Stimulated activated CD4-positive, alpha-beta T cell treated with anti-CD3 and anti-CD28 coated beads, Interleukin-15, amount 100 ng/mL, for 1 hour (primary cell): ENCODE results near the gene ARSG.
"Not testable (repeated sequence)": the region's sequence is repeated elsewhere in the genome, so short reads cannot be mapped to it uniquely, and the experiment has no call there.

Experiments
- DNase-seq, 2 donors: peaks; one replicate each; pipeline ENCODE4 v3.0.0-alpha.2; 2020; ENCODE audit warnings: low read depth in 1 of 2, low spot score in 1 of 2

The ARSG gene

DNA sequence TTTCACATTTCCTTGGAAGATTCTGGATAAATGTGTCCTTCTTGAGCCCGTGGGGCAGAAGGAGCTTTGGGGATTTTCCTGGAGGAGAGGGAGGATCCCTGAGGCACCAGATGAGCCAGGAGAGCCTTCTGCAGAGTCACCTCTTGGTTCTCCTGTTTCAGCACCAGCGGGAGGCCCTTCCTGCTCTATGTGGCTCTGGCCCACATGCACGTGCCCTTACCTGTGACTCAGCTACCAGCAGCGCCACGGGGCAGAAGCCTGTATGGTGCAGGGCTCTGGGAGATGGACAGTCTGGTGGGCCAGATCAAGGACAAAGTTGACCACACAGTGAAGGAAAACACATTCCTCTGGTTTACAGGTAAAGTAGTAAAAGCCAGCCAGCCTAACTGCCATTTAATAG lies 77.1 kb downstream of the ARSG start:
- DNase-seq, result no peak

DNA sequence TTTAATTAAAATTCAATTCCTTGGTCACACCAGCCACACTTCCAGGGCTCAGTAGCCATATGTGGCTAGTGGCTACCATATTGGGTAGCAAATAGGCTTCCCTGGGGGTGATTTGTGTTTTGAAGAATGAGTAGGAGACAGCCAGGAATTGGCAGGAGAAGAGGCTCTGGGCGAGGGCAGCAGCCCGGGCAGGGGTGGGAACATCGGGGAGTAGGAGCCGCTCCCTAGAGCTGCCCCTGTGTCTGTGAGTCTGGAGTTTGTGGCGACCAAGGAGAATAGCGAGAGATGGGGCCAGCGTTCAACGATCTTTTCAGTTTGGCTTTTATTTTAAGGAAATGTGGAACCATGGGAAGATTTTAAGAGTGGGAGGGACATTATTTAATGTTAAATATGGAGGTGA lies 84.3 kb downstream of the ARSG start:
- DNase-seq, result no peak

DNA sequence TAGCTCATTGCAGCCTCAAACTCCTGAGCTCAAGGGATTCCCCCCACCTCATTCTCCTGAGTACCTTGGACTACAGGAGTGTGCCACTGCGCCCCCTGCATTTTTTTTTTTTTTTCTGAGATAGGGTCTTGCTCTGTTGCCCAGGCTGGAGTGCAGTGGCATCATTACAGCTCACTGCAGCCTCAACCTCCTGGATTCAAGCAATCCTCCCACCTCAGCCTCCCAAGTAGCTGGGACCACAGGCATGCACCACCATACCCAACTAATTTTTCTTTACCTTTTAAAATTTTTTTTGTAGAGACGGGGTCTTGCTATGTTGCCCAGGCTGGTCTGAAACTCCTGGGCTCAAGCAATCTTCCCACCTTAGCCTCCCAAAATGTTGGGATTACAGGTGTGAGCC lies 84.9 kb downstream of the ARSG start:
- not testable (repeated sequence) for DNase-seq

DNA sequence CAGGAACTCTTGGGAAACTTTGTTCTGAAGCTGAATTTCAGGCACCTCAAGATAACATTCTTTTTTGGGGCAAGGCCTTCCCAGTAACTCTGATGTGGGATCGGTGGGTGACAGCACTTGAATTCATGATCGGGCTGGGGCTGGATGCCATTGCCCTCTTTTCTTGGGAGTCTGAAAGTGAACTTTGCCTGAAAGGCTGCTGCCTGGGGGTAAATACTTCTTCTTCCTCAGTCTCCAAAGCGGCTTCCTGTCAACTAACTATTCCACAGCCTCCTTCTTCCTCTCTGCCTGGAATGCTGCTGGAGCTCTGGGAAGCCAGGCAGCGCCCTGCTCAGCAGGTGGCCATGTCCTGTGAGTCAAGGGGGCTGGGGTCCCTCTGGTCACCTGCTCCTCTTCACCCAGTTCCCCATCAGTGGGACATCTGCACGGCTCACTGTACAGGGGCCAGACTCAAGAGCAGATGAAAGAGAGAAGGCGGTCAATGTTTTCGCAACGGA lies 86.5 kb downstream of the ARSG start:
- DNase-seq, result no peak

DNA sequence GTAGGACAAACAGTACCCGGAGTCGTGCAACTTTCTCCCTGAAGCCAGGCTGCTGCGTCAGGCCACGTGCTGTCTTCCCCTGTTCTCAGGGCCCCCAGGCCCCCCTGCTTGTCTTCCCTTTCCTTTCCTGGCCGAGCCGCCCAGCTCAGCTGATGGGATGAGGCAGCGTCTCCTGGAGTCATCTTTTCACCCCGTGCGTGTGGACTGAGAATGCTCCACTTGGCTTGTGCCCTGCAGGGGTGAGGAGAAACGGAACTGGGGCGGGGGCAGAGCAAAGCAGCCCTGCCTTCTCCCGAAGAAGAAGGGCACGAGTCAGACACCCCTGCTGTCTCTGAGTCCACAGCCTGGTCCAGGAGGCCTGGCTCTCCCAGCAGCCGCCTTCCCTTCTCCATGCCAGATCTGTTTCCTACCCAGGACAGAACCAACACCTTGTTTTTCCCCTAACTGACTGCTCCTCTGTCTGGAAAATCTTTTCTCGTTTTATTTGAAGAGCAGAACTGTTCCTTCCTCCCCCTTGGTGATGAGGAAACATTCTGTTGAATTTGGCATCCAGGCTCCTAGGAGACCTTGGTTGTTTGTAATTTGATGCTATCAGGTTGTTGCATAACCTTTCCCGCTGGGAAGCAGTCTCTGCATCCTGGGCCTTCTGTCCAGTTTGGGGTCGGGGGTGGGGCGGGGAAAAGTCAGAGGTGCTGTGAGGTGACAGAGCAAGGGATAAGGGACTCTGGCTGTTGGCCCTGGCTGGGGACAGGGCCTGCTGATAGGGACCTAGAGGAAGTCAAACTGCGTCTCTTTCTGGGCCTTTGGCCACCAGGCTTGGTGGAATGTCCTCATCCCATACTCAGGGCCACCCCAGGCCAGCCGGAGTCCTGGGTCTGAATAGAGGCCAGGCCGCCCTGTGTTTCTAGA lies 87.2 kb downstream of the ARSG start:
- no peak for DNase-seq

DNA sequence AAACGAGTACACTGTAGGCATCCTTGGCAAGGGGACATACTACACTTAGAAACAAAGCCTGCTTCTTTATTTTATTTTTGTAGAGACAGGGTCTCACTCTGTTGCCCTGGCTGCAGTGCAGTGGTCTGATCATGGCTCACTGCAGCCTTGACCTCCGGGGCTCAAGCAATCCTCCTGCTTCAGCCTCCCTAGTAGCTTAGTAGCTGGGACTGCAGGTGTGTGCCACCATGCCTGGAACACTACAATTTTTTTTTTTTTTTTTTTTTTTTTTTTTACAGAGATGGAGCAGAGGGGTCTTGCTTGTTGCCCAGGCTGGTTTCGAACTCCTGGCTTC lies 87.8 kb downstream of the ARSG start:
- no peak for DNase-seq

DNA sequence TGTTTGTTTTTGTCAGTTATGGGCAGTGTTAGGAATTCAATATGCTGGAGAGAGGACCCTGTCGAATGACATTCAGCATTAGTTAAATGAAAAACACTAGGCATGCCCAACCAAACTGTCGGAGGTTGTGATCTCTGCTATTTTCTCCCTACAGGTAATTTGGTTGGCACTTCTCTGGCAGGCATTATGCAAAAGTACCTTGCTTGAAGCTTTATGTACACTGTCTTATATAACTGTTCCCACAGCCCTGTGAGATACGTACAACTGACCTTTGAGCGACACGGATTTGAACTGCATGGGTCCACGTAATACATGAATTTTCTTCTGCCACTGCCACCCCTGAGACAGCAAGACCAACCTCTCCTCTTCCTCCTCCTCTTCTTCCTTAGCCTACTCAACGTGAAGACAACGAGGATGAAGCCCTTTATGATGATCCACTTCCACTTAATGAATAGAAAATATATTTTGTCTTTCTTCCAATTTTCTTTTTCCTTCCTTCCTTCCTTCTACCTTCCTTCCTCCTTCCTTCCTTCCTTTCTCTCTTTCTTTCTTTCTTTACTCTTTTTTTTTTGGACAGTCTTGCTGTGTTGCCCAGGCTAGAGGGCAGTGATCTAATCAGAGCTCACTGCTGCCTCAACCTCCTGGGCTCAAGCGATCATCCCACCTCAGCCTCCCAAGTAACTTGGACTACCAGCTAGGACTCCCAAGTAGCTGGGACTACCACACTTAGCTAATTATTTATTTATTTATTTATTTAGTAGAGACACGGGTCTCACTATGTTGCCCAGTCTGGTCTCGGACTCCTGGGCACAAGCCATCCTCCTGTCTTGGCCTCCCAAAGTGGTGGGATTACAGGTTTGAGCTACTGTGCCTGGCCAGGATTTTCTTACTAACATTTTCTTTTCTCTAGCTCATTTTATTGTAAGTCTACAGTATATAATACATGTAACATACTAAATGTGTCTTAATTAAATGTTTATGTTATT lies 88.7 kb downstream of the ARSG start:
- no peak for DNase-seq

DNA sequence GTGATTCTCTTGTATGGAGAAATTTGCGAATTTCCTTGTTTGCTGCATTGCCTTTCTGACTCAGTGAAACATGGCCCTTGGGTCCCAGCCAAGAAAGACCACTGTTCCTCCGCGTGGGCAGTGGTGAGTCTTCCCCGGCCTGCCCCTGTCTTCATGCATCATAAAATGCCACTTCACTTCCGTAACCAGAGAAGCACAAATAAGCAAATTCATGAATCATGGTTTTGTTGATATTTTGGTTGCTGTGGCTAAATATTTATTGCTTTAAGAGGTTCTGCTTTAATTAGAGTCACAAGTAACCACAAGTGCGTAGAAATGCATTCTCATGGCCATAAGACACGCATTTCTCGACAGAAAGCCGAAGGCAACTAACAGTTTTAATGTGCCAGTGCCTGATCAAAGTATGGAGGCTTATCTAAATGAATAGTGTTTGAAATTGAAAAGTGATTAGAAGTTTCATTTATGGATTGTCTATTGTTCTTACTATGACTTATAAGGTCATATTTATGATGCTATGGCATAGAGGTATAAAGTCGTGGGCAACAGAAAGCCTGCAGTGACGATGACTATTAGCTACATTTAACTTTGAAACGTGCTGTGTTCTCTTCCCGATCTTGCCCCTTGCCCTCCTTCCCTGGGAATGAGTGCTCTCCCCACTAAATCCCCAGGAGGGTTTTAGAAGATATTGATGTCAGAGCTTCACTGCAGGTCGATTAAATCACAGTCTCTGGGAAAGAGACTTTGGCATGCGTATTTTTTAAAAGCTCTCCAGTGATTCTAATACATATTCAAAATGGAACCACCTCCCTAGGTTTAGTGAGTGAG lies 90.0 kb downstream of the ARSG start:
- no peak for DNase-seq

DNA sequence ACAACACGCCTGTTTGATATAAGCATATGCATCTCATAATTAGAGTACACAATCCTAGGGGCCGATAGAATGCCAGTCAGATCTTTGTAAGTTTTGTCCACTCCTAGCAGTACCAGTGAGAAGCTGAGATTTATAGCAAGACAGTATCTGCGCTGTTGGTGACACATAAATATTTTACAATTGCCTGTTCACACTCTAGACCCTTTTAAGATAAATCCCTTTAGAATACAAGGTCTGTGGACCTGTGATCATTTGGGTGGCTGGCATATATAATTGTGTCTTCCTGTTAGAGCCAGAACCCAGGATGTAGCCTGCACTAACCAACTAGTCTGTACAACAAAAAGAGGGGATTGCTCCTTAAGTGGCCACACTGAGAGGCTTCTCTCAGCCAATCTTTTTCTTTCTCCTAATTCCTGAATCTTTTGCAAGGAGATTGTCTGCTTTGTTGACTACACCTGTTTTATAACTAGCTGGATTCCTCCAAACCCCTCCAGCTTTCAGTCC lies 91.3 kb downstream of the ARSG start:
- no peak for DNase-seq

DNA sequence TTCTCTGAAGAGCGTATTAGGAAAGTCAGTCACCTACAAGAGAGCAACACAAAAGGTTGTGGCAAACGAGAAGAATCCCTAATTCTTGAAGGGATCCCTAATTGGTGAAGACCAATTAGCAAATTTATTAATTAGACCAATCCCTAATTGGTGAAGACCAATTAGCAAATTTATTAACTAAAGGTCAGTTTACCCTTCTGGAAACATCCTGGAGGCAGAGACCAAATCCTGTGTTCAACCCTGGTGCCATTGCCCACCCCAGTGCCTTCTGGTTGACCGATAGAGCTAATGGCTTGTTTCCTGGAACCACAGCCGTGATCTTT lies 91.8 kb downstream of the ARSG start:
- no peak for DNase-seq

DNA sequence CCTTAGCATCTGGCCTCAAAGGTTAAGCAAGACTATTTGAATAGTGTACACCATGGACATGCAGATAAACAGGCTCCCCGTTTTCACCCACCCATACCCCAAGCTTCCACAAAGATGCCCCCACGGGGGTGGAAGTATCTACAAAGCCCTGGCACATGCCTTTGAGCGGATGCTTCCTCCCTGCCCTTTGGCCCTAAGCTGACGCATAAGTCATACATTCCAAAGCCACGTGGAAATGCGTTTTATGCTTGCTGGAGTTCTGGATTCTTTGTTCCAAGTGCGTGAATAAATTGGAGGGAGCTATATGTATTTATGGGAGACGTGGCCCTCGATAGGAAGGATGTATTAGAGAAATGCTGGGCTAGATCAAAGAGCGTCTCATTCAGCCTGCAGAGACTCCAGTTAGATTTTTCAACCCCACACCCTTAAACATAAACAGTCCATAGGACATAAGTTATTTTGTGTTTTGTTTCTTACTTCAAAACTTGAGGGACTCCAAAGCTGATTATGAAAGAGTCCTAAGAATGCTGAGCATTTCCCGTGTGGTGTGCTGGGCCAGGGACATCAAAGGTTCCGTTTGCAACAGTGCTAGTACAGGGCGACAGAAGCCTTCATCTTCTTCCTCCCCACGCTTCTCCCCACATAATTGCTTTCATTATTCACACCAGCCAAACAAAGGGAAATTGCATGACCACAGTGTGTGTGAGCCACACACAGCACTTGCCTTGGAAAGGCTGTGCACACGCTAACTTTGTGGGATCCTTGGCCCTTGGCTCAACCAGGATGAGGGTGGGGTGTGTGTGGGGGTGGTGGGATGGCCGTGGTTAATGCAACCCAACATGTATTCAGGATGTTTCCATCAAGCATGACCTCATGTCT lies 92.4 kb downstream of the ARSG start:
- no peak for DNase-seq

DNA sequence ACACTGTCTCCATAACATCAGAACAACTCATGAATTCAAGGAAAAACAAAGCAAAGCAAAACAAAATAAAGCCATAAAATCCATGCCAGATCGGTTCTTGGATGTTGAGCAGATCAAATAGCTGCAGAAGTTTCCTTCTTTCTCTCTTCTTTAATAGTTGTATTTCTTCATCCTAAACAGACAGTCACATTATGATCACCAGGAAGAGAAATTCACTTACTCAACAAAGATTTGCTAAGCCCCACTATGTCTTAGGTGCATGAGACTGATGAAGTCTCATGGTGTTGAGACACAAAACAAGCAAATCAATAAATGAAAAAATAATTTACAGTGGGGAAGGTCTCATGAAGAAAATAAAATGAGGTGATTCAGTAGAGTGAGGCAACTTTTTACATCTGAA lies 93.2 kb downstream of the ARSG start:
- no peak for DNase-seq

DNA sequence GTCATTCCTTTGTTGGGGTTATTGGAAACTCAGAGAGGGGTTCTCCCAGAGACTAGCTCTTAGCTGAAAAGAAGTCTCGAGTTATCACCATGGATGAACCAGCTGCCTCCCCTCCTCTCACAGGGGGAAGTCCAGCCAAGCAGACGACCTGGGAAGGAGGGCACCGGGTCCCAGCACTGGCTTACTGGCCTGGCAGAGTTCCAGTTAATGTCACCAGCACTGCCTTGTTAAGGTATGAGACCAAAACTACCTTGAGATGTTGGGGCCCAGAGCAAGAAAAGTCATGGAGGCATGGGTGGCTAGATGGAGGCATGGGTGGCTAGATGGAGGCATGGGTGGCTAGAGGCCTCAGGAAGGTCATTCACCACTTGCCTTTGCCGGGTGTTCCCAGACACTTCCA lies 93.6 kb downstream of the ARSG start:
- DNase-seq, result no peak

DNA sequence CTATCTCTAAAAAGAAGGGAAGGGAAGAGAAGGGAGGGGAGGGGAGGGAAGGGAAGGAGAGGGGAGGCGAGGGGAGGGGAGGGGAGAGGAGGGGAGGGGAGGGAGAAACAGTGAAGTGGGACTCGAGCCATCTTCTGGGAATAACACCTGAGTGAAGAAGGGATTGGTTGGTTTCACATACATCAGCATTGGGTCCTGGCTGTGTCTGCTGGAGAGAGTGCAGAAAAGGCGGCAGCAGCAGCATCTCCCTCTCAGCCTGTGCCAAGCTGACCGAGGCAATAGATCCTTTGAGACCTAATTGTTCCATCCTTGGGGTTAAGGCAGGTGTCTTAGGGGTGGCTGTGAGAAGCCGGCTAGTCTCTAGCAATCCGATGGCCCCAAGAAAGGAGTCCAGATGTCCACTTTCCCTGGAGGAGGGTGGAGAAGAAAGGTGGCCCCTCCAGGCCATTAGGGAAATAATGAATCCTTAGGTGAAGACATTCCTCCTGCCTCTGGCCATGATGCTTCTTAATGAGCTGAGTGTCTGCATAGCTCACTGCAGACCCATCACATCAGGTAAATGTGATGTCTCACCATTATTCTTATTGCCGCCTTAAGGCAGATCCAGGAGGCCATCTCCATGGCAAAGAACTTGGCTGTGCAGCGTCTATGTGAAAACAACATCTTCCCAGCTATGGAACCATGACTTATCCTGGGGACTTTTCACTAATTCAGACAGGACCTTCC lies 94.4 kb downstream of the ARSG start:
- DNase-seq, result no peak

DNA sequence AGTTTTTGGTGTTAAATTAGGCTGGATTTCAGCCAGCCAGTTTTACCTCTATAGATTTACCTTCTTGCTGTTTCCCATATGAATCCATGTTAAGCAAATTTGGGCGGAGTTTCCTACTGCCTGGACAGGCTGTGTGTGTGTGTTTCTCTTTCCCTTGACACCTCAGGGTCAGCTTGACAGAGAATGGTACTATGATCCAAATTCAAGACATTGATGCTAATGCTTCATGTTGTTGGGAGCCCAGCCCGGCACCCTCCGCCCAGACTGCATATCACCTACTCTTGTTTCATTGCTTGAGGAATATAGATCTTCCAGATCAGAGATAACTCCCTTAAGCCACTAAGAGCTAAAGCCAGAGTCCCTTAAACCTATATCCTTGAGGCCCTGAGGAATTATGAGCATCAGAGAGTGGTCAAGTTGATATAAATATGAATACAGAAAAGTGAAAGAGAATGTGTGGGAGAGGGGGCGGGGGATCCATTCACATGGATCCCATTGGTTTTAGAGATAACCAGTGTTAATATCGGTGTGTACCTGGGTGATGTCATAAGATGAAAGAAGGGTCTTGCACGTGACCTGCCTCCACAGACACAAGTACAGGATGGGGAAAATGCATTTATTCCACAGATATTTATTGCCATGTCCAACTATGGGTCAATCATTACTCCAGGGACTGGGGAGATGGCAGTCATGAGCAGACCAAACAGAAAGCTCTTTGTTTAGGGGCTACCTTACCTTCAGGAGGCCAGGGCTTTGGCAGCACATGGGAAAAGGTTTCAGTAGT lies 96.3 kb downstream of the ARSG start:
- no peak for DNase-seq

DNA sequence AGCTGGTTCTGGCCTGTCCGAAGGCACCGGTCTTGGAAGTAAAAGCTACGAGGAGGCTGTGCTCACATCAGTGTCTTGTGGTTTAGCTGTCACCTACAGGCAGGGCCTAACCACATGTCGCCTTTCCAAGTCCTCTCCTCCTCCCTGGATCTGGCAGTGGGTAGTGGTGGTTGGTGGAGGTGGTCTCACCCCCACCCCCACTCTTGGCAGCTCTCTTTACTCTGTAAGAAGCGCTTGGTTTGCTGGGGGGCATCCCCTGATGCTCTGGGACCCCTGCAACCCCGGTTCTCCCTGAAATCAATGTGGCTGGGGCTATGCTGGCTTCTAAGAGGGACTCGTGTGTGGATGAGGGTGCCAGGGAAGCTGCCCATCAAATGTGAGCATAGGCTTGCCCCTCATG lies 97.7 kb downstream of the ARSG start:
- DNase-seq, result no peak

DNA sequence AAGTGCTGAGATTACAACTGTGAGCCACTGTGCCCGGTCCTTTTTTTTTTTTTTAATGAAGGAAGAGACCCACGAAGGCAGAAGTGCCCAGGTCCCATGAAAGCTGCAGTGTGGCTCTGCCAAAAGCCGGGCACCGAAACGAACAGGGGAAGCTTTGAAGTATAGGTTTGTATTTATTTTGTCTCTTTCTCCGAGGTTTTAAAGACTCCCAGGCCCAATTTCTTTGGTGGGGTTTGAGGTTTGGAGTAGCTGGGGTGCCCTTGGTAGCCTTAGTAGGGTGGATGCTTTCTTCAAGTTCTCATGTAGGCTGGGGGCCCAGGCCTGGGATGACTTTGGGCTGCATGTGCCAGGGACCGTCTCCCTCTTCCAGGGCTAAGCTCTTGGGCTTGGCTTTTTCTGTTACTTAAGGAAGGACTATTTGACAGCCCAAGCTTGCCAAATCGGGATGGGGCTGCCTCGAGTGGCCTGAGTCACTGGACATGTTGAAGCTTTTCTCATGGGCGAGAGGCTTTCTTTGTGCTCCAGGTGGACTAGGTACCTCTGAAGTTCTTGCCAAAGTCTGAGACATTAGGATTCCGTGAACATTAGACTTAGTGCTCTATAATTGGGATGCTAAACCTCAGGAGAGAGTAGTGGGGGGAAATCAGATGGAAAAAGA lies 99.7 kb downstream of the ARSG start:
- DNase-seq, result no peak
